Measurements from ENCODE around the gene EFCAB11.
A peak's percentile ranks its signal among the peaks of the same experiment; 100 is the strongest.

The EFCAB11 gene

DNA sequence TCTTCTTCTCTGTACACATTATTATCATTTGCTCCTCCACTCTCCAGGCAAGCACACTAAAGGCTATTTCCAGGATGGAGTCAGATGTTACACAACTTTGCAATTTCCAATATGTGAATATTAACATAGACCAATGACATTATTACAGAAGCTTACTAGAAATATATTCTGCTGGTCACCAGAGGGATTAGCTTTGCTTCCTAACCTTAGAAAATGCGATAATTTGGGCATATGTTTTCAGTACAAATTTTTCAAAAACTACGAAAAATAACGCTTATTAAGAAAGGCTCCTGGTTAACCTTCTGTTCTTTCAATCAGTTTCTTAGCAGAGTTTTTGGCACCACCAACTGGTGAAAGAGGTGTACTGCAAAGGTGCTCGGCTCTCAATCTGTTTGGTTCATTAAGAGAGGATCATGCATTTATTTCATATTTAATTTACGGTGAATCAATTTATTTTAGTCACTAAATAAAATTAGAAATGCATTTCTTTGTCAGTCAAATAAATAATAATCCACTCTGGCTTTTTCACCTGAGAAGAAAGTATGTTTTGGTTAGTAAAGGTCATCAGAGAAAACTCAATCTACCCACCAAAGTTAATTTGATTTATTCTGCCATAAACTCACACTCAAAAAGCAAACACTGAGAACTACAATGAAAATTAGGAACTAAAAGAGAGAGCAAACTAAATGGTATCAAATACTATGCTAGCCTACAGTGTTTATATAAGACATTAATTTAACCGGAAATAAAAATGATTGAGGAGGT is 39.2 kb downstream of the EFCAB11 start:
- in situ Hi-C loops (cut with HindIII; ENCODE audit: low pct_unique_long_range_greater_than_20kb, low sequenced_read_pairs) = no loop called here
- TF ChIP-seq JUND (IDR thresholded peaks at IDR 0.05; ENCODE audit: low read depth) = no peak
- DNase-seq (ENCODE audit: low read depth in 1 of 2, low spot score in 1 of 2) = peak; percentile 45 to 76

DNA sequence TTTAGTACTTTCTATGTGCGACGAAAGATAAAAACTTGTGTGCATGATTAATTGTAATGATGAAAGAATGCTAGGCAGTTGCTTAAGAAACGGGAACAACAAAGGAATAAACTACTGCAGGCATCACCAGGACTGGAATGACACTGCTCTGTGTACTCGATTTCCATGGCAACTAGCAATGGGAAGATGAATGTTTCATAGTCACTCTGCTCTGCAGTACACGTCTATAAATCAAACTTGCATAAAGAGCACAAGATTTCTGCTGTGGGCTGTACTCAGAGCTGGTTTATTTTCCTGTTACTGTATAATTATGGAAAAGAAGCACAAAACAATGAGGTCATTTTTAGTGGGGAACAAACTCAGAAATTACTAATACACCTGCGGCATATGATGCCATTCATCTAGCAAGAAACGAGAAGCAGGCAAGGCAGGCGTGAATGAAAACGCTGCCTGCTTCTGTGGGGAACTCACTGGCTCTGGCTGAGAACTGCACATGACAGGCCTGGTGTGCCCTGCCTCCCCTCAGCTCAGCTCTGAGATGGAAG is 41.8 kb downstream of the EFCAB11 start:
- in situ Hi-C loops (cut with HindIII; ENCODE audit: low pct_unique_long_range_greater_than_20kb, low sequenced_read_pairs) = no loop called here
- no peak for DNase-seq (ENCODE audit: low read depth in 1 of 2, low spot score in 1 of 2)
- TF ChIP-seq JUND (IDR thresholded peaks at IDR 0.05; ENCODE audit: low read depth) = no peak

DNA sequence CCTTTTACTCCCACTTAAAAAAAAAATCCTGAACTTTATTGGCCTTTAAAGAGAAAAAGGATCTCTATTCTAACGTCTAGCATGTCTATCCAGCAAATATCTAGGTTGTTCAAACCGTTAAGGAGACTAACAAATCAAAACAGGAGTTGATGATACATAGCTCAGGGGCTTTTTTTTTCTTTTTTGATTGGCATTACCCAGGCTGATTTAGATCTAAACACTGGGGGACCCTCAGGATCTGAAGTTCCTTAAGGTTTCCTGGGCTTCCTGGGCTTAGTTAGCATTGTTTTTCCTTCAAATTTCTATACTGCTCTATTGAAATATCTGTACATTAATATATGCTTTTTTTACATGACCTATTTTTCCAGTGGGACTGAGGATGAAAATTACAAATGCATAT is 42.3 kb downstream of the EFCAB11 start:
- TF ChIP-seq JUND (IDR thresholded peaks at IDR 0.05; ENCODE audit: low read depth) = no peak
- in situ Hi-C loops (cut with HindIII; ENCODE audit: low pct_unique_long_range_greater_than_20kb, low sequenced_read_pairs) = no loop called here
- DNase-seq (ENCODE audit: low read depth in 1 of 2, low spot score in 1 of 2) = no peak

DNA sequence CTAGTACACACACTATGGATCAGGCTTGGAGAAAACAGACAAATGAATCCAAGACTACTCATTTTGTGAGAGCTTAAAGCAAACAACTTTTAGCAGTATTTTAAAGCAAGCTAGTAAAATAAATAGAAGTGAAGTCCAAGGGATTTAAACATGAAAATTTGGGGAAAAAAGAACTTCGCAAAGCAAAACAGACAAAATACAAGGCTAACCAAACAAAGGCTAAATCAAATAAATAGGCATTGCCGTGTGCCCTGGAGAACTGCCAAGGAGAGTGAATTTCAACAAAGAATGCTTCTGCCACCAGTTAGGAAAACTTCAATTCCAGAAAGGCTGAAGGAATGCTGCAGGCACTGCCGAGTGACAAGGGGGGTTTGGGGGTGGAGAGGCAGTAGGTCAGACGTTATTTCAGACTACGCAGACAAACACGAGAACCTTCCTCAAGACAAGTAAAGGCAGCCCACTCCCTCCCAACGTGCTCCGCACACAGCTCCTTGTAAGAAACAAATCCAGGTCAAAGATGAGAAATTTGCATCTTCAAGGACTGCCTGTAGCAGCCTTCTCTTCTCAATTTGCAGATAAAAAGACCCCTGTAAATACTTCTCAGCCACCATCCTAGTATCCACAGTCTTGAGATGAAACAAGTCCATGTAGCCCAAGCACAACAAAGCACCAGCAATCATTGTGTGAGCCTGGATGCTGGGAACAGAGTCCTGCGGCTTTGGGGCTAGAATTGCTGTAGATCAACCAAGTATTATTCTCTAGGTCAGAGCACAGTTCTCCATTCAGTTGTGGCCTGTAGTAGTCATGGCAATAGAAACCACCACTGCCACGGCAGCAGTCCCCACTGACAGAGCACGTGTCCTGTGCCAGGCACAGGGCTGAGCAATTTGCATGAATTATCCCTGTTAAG is 43.3 kb downstream of the EFCAB11 start:
- TF ChIP-seq JUND (IDR thresholded peaks at IDR 0.05; ENCODE audit: low read depth) = no peak
- in situ Hi-C loops (cut with HindIII; ENCODE audit: low pct_unique_long_range_greater_than_20kb, low sequenced_read_pairs) = no loop called here
- DNase-seq (ENCODE audit: low read depth in 1 of 2, low spot score in 1 of 2) = peak in 1 of 2 experiments; percentile 33

DNA sequence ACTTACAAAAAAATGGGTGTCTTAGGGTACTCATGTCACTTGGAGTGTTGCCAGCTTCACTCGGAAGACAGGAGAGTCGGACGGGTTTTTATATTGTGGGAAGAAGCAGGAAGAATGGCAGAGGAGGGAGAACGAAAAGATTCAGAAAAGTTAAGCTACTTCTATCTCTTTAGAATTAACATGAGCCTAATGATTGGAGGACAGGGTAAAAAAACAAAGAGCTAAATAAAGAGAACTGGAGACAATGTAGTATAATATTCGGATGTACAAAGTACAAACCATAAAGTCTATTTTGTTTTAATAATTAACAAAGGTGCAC is 43.9 kb downstream of the EFCAB11 start:
- in situ Hi-C loops (cut with HindIII; ENCODE audit: low pct_unique_long_range_greater_than_20kb, low sequenced_read_pairs) = no loop called here
- DNase-seq (ENCODE audit: low read depth in 1 of 2, low spot score in 1 of 2) = no peak
- TF ChIP-seq JUND (IDR thresholded peaks at IDR 0.05; ENCODE audit: low read depth) = no peak

DNA sequence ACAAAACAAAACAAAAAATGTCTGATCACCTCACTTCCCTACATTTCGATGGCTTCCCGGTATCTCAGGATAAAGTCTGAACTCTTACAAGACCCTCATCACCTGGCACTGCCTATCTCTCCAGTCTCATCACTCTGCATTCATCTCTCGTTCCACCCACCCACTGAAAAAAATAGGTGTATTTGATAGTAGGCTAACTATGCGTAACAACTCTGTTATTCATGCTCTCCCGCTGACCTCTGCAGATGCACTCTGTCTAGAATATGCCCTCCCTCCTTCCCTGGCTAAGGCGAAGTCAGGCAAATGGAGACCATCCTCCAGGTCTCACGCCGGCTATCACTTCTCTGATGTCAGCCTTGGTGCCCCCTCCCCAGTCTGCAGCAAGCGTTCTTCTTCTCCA is 44.9 kb downstream of the EFCAB11 start:
- no peak for DNase-seq (ENCODE audit: low read depth in 1 of 2, low spot score in 1 of 2)
- no peak for TF ChIP-seq JUND (IDR thresholded peaks at IDR 0.05; ENCODE audit: low read depth)
- in situ Hi-C loops (cut with HindIII; ENCODE audit: low pct_unique_long_range_greater_than_20kb, low sequenced_read_pairs) = no loop called here

DNA sequence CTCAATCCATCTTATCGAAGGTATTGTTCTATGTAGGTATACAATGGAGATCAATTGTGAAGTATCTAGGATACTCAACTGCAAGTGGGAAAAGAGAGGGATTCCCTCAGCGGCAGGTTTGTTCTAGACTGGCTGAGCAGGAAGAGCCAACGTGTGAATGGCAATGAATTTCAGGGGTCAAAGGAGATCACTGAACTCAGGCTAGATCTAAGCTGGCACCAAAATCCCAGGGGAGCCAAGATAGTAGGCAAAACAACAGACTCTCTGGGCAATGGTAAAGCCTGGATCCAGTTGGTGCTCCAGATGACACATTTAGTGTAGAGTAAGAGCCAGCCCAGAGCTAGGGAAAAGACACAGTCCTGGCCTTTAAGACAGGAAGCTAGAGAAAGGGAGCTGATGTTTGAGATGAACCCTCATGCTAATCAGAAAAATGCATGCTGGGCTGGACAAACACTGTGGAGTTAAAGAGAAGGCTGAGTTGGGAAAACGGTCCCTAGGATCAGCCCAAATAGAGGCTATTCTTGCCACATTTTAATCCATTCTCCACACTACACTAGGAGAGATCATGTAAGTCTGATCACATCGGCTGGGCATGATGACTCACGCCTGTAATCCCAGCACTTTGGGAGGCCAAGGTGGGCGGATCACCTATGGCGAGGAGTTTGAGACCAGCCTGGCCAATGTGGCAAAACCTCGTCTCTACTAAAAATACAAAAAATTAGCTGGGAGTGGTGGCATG is 45.6 kb downstream of the EFCAB11 start:
- no peak for DNase-seq (ENCODE audit: low read depth in 1 of 2, low spot score in 1 of 2)
- no peak for TF ChIP-seq JUND (IDR thresholded peaks at IDR 0.05; ENCODE audit: low read depth)
- in situ Hi-C loops (cut with HindIII; ENCODE audit: low pct_unique_long_range_greater_than_20kb, low sequenced_read_pairs) = no loop called here

DNA sequence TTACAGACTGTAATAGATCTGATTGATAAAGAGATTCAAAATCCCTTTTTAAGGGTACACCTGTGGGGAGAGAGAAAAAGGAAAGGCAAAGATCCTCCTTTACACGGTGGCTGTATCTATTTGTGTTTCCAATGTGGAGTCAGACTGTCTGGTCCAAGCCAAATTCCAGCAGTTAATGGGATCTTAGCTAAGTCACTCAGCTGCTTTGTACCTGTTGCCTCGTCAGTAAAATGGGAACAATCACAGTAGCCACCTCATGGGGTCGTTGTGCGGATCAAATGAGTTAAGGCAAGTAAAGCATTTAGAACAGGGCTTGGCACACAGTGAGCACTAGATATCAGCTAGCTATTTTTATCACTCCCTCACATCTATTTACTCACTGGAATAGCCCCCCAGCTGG is 46.9 kb downstream of the EFCAB11 start:
- no peak for DNase-seq (ENCODE audit: low read depth in 1 of 2, low spot score in 1 of 2)
- no peak for TF ChIP-seq JUND (IDR thresholded peaks at IDR 0.05; ENCODE audit: low read depth)
- in situ Hi-C loops (cut with HindIII; ENCODE audit: low pct_unique_long_range_greater_than_20kb, low sequenced_read_pairs) = no loop called here

DNA sequence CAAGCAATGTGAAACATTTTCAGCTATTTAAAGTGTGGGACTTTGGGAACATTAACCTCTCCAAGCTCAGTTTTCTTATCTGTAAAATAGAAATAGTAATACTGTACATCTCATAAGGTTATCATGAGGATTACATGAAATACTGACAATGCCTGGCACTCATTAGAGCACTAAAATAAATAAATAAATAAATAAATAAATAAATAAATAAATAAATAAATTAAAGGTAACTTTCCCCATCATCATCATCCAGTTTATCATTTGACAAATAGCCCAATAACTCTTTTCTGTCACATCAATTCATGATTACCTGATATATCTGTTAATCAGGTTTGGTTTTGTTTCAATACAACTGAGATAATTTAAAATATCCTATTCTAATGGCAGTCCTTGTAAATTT is 48.5 kb downstream of the EFCAB11 start:
- no peak for TF ChIP-seq JUND (IDR thresholded peaks at IDR 0.05; ENCODE audit: low read depth)
- DNase-seq (ENCODE audit: low read depth in 1 of 2, low spot score in 1 of 2) = no peak
- in situ Hi-C loops (cut with HindIII; ENCODE audit: low pct_unique_long_range_greater_than_20kb, low sequenced_read_pairs) = no loop called here

DNA sequence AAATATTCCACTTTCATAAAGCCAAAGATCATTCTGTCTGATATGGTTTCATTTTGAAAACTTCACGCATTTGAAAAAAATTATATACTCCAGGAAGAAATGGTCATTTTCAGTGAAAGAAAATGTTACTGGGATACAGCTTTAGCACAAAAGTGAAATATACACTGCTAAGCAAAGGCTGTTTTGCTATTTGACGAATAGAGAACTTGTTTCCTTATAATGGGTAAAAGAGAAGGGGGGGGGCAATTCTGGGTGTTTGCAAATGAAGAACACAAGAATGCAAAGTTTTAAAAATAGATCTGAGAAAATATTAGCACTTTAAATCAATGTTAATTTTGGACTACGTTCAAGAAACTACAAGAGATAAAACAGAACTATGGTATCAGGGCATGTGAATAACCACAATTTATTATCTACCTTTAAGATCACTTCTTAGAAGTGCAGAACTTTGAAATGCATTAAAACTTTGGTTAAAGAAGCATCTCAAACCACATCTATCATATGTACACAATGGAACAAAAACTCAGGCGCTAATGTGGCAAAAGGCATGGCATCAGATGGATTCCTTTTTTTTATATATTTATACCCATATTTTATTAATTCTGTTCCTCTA is 51.1 kb downstream of the EFCAB11 start:
- DNase-seq (ENCODE audit: low read depth in 1 of 2, low spot score in 1 of 2) = no peak
- in situ Hi-C loops (cut with HindIII; ENCODE audit: low pct_unique_long_range_greater_than_20kb, low sequenced_read_pairs) = no loop called here
- no peak for TF ChIP-seq JUND (IDR thresholded peaks at IDR 0.05; ENCODE audit: low read depth)

DNA sequence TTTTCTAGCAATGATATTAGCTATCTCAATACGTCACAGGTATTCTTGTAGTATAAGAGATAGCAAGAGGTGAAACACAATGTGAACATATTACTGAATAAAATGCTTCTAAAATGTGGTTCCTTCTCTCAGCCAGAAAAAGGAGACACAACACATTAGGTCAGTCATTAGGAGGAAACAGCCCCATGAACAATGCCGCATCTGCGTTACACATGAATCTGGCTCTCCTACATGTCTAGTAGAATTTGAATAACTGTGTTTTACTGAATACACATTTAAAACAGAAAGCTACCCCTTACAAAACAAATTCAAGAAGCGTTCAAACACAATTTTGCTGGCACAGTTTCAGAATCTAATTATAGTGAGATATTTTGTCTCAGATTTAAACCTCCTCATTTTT is 51.6 kb downstream of the EFCAB11 start:
- in situ Hi-C loops (cut with HindIII; ENCODE audit: low pct_unique_long_range_greater_than_20kb, low sequenced_read_pairs) = no loop called here
- no peak for TF ChIP-seq JUND (IDR thresholded peaks at IDR 0.05; ENCODE audit: low read depth)
- DNase-seq (ENCODE audit: low read depth in 1 of 2, low spot score in 1 of 2) = no peak

DNA sequence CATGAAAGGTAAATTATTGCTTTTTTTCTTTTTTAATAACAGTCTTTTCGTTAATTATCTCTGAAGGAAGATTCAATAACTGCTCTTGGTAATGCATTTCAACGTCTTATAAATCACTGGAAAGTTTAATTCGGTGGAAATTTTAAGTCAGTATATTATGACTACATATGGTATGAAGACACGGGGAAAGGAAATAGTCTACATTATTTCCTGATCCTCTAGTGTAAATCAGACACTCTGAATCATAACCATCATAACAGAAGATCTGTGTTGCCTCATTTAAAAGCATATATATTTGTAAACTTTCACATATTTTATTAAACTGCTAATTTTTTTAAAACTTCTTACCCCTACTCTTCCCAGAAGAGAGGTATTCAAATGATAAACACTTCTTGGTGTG is 53.7 kb downstream of the EFCAB11 start:
- in situ Hi-C loops (cut with HindIII; ENCODE audit: low pct_unique_long_range_greater_than_20kb, low sequenced_read_pairs) = no loop called here
- TF ChIP-seq JUND (IDR thresholded peaks at IDR 0.05; ENCODE audit: low read depth) = no peak
- no peak for DNase-seq (ENCODE audit: low read depth in 1 of 2, low spot score in 1 of 2)

Measured in T47D (cell line).